ENCODE results near the gene NEDD9. TPM values are rescaled to one million over a fixed set of nuclear protein-coding genes. Genes with fewer than 3 reads are reported as not detected.

Gene NEDD9
- total and polyA plus RNA-seq, 2 of the 13 experiments (the other 11 are each of a cell fraction or from before 2014, with no cell fraction given), result 27.1 to 389 TPM

DNA sequence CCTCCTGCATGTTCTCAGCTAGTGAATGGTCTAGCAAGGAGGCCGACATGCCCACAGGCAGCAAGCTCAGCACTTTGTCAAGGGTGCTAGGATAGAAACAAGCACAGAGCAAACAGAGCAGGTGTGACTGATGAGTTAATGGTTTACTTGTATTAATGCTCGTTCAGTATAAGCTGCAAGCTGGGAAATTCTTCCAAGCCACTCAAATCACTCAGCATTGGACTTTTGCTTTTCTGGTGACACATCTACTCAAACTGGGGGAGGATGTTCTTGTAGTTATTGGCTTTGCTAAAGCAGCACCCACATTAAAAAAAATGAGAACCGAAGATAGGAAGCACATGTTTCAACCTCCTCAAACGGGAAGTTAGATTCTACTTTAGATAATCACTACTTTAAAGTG, 43.1 kb upstream of the NEDD9 start (continued):
- TF ChIP-seq YEATS2 (CRISPR knock-in tag; IDR thresholded peaks at IDR 0.05; ENCODE audit: borderline replicate concordance) (peak; percentile 47; the same call in 1 of the 2 replicates), RXRA (CRISPR knock-in tag; IDR thresholded peaks at IDR 0.05) (no peak; the same call in 1 of the 2 replicates), SNAPC2 (CRISPR knock-in tag; IDR thresholded peaks at IDR 0.05) (peak; percentile 61; the same call in 1 of the 2 replicates), MATR3 (CRISPR knock-in tag; IDR thresholded peaks at IDR 0.05) (no peak), YEATS4 (CRISPR knock-in tag; IDR thresholded peaks at IDR 0.05; ENCODE audit: borderline replicate concordance) (no peak), TGIF2 (CRISPR knock-in tag; IDR thresholded peaks at IDR 0.05) (no peak), ELF3 (CRISPR knock-in tag; IDR thresholded peaks at IDR 0.05) (peak; percentile 77), KMT2B (CRISPR knock-in tag; IDR thresholded peaks at IDR 0.05) (0 out of 2 replicates have a peak, but pooled peaks have one; percentile 41), GATA4 (IDR thresholded peaks at IDR 0.05; ENCODE audit: borderline replicate concordance, low read depth) (no peak), CCAR2 (optimal IDR thresholded peaks at IDR 0.05; ENCODE audit: low read depth, low read length) (no peak), HMG20A (CRISPR knock-in tag; IDR thresholded peaks at IDR 0.05; ENCODE audit: borderline replicate concordance) (peak; percentile 84; the same call in 1 of the 2 replicates), EZH2 (conservative IDR thresholded peaks at IDR 0.05; ENCODE audit: low read depth, low read length) (no peak), POLR2AphosphoS2 (IDR thresholded peaks at IDR 0.05; ENCODE audit: low read depth, low read length) (no peak), ZSCAN21 (CRISPR knock-in tag; IDR thresholded peaks at IDR 0.05; ENCODE audit: borderline replicate concordance) (peak; percentile 55; the same call in 1 of the 2 replicates), ZNF331 (CRISPR knock-in tag; IDR thresholded peaks at IDR 0.05) (peak; percentile 67; the same call in 1 of the 2 replicates), SIX1 (CRISPR knock-in tag; IDR thresholded peaks at IDR 0.05; ENCODE audit: borderline replicate concordance) (peak; percentile 35; the same call in 1 of the 2 replicates), NCOR1 (IDR thresholded peaks at IDR 0.05; ENCODE audit: borderline replicate concordance, low read length) (peak; percentile 46; the same call in 1 of the 2 replicates), ZFP36L1 (CRISPR knock-in tag; IDR thresholded peaks at IDR 0.05) (peak; percentile 62; the same call in 1 of the 2 replicates), EEA1 (CRISPR knock-in tag; IDR thresholded peaks at IDR 0.05; ENCODE audit: borderline replicate concordance) (no peak), HOXA3 (CRISPR knock-in tag; IDR thresholded peaks at IDR 0.05) (peak; percentile 67; the same call in 1 of the 2 replicates)
- TF ChIP-seq, protein P1, sequence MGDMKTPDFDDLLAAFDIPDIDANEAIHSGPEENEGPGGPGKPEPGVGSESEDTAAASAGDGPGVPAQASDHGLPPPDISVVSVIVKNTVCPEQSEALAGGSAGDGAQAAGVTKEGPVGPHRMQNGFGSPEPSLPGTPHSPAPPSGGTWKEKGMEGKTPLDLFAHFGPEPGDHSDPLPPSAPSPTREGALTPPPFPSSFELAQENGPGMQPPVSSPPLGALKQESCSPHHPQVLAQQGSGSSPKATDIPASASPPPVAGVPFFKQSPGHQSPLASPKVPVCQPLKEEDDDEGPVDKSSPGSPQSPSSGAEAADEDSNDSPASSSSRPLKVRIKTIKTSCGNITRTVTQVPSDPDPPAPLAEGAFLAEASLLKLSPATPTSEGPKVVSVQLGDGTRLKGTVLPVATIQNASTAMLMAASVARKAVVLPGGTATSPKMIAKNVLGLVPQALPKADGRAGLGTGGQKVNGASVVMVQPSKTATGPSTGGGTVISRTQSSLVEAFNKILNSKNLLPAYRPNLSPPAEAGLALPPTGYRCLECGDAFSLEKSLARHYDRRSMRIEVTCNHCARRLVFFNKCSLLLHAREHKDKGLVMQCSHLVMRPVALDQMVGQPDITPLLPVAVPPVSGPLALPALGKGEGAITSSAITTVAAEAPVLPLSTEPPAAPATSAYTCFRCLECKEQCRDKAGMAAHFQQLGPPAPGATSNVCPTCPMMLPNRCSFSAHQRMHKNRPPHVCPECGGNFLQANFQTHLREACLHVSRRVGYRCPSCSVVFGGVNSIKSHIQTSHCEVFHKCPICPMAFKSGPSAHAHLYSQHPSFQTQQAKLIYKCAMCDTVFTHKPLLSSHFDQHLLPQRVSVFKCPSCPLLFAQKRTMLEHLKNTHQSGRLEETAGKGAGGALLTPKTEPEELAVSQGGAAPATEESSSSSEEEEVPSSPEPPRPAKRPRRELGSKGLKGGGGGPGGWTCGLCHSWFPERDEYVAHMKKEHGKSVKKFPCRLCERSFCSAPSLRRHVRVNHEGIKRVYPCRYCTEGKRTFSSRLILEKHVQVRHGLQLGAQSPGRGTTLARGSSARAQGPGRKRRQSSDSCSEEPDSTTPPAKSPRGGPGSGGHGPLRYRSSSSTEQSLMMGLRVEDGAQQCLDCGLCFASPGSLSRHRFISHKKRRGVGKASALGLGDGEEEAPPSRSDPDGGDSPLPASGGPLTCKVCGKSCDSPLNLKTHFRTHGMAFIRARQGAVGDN (CRISPR knock-in tag; IDR thresholded peaks at IDR 0.05), result no peak
- TF ChIP-seq, protein P2, sequence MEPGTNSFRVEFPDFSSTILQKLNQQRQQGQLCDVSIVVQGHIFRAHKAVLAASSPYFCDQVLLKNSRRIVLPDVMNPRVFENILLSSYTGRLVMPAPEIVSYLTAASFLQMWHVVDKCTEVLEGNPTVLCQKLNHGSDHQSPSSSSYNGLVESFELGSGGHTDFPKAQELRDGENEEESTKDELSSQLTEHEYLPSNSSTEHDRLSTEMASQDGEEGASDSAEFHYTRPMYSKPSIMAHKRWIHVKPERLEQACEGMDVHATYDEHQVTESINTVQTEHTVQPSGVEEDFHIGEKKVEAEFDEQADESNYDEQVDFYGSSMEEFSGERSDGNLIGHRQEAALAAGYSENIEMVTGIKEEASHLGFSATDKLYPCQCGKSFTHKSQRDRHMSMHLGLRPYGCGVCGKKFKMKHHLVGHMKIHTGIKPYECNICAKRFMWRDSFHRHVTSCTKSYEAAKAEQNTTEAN (CRISPR knock-in tag; conservative IDR thresholded peaks at IDR 0.05), result peak; percentile 43; the same call in 1 of the 2 replicates
- TF ChIP-seq, protein P3, sequence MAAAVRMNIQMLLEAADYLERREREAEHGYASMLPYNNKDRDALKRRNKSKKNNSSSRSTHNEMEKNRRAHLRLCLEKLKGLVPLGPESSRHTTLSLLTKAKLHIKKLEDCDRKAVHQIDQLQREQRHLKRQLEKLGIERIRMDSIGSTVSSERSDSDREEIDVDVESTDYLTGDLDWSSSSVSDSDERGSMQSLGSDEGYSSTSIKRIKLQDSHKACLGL (CRISPR knock-in tag; IDR thresholded peaks at IDR 0.05), result no peak
- TF ChIP-seq, protein P4, sequence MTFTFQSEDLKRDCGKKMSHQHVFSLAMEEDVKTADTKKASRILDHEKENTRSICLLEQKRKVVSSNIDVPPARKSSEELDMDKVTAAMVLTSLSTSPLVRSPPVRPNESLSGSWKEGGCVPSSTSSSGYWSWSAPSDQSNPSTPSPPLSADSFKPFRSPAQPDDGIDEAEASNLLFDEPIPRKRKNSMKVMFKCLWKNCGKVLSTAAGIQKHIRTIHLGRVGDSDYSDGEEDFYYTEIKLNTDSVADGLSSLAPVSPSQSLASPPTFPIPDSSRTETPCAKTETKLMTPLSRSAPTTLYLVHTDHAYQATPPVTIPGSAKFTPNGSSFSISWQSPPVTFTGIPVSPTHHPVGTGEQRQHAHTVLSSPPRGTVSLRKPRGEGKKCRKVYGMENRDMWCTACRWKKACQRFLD (CRISPR knock-in tag; IDR thresholded peaks at IDR 0.05; ENCODE audit: borderline replicate concordance), result no peak

Data from HepG2 (cell line).